Measurements from ENCODE around the gene A2M. TPM values are rescaled to one million over a fixed set of nuclear protein-coding genes. Genes with fewer than 3 reads are reported as not detected.

The A2M gene
- total RNA-seq, 4 donors from 2014 or later, result 14.7 to 467 (median 92.4) TPM

GRCh38 chr12:9099552-9100190, 16.0 kb downstream of the A2M start:
- Histone ChIP-seq H3K27me3 (no peaks in the 10 kb centered on the region), H3K4me1 (no peaks in the 10 kb centered on the region), H3K4me3 (no peak overlapping the region), H3K36me3 (peaks cover 0 to 77% (median 0%) of the 10 kb centered on the region in 3 donors), H3K9me3 (no peaks in the 10 kb centered on the region), H3K27ac (peak overlapping the region in 1 of 4 donors; percentile 28)
- intact Hi-C loops (cut with DNase I), result no loop called here
- TF ChIP-seq POLR2A (IDR thresholded peaks at IDR 0.05) (no peak), CTCF (IDR thresholded peaks at IDR 0.05) (no peak)
- WGBS, 2 donors, result 93 to 96% methylated on average over 2 of the region's 2 CpGs
- no peak for DNase-seq

GRCh38 chr12:9098463-9099026, 17.2 kb downstream of the A2M start:
- Histone ChIP-seq H3K9me3 (no peaks in the 10 kb centered on the region), H3K36me3 (peaks cover 0 to 73% (median 0%) of the 10 kb centered on the region in 3 donors), H3K27me3 (no peaks in the 10 kb centered on the region), H3K4me3 (no peak overlapping the region), H3K4me1 (no peaks in the 10 kb centered on the region), H3K27ac (no peak overlapping the region)
- no peak for DNase-seq
- TF ChIP-seq CTCF (IDR thresholded peaks at IDR 0.05) (no peak), POLR2A (IDR thresholded peaks at IDR 0.05) (no peak)
- intact Hi-C loops (cut with DNase I), result no loop called here
- WGBS, 2 donors, result 77 to 88% methylated on average over 12 to 14 of the region's 14 CpGs

- Histone ChIP-seq H3K27ac (no peak overlapping the region), H3K36me3 (peaks cover 0 to 75% (median 0%) of the 10 kb centered on the region in 3 donors), H3K4me1 (no peaks in the 10 kb centered on the region), H3K27me3 (no peaks in the 10 kb centered on the region), H3K4me3 (no peak overlapping the region), H3K9me3 (no peaks in the 10 kb centered on the region)
- WGBS, 2 donors, result 75 to 85% methylated on average over 6 of the region's 6 CpGs
- no peak for DNase-seq
- intact Hi-C loops (cut with DNase I), result no loop called here
- TF ChIP-seq CTCF (IDR thresholded peaks at IDR 0.05) (no peak), POLR2A (IDR thresholded peaks at IDR 0.05) (no peak)
Measured at GRCh38 chr12:9098115-9098452, 17.6 kb downstream of the A2M start.

GRCh38 chr12:9096563-9097176, 19.0 kb downstream of the A2M start:
- Histone ChIP-seq H3K9me3 (no peaks in the 10 kb centered on the region), H3K4me1 (no peaks in the 10 kb centered on the region), H3K36me3 (peaks cover 0 to 75% (median 0%) of the 10 kb centered on the region in 3 donors), H3K27ac (no peak overlapping the region), H3K27me3 (no peaks in the 10 kb centered on the region), H3K4me3 (no peak overlapping the region)
- DNase-seq, result no peak
- 79 to 82% methylated on average over 2 of the region's 2 CpGs for WGBS, 2 donors
- intact Hi-C loops (cut with DNase I), result no loop called here
- no peak for TF ChIP-seq CTCF (IDR thresholded peaks at IDR 0.05)
- no peak for TF ChIP-seq POLR2A (IDR thresholded peaks at IDR 0.05)

DNA sequence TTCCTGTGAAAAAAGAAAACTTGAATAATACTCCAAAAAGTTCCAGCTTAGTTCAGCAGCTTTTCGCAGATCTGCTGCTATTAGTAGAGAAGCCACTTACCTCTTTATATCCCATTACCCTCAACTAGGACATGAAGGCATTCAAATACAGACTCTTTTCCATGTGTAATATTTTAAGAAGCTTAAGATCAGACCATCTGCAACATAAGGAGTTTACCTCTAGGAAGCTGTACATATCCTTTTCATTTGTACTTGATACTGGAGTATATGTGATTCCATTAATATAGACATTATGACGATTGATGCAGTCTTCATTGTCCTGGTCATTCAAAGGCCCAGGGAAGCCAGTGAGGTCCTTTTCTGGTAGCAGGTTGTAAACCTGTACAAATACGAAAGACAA, 20.4 kb downstream of the A2M start:
- H3K9me3 ChIP-seq, result no peaks in the 10 kb centered on the region
- H3K4me1 ChIP-seq, result no peaks in the 10 kb centered on the region
- intact Hi-C loops (cut with DNase I), result no loop called here
- DNase-seq, result no peak
- no peaks in the 10 kb centered on the region for H3K27me3 ChIP-seq
- TF ChIP-seq POLR2A (IDR thresholded peaks at IDR 0.05), result no peak
- no peak for TF ChIP-seq CTCF (IDR thresholded peaks at IDR 0.05)
- H3K36me3 ChIP-seq, result peaks cover 0 to 77% (median 0%) of the 10 kb centered on the region in 3 donors
- no peak overlapping the region for H3K27ac ChIP-seq
- H3K4me3 ChIP-seq, result no peak overlapping the region
- 95 to 99% methylated on average over 3 of the region's 3 CpGs for WGBS, 2 donors
